Activated CD4-positive, alpha-beta T cell treated with anti-CD3 and anti-CD28 coated beads for 36 hours (primary cell): ENCODE data around the gene PIK3CD. TPM values are rescaled to one million over a fixed set of nuclear protein-coding genes. Genes with fewer than 3 reads are reported as not detected.
"Not testable (repeated sequence)": the region's sequence is repeated elsewhere in the genome, so short reads cannot be mapped to it uniquely, and the experiment has no call there.

Experiments
- ATAC-seq: fragments of 200-7000 bp; cut with Tn5 transposase; one replicate; pipeline ENCODE4 v1.10.0; 2021; ENCODE audit warnings: mild to moderate bottlenecking, moderate library complexity
- CTCF ChIA-PET: fragments of 350-600 bp; sonication (Branson Sonifier 250); formaldehyde crosslinking; loops from one replicate; lab custom pipeline; 2021; ENCODE audit warnings: antibody characterized with exemption; lab: Charles Lee
- POLR2A ChIA-PET: fragments of 350-600 bp; sonication (Branson Sonifier 250); formaldehyde crosslinking; loops from one replicate; lab custom pipeline; 2021; ENCODE audit warnings: antibody characterized with exemption, inconsistent platforms; lab: Charles Lee
- DNase-seq: peaks from one replicate; pipeline ENCODE4 v3.0.0-alpha.2; 2020
- H3K27ac Mint-ChIP-seq: one replicate; pipeline ENCODE4 v1.8.0; 2021; ENCODE audit warnings: mixed read lengths
- H3K27me3 Mint-ChIP-seq: one replicate; pipeline ENCODE4 v1.8.0; 2021; ENCODE audit warnings: mixed read lengths
- H3K36me3 Mint-ChIP-seq: one replicate; pipeline ENCODE4 v1.8.0; 2021; ENCODE audit warnings: low read depth, mixed read lengths
- H3K4me1 Mint-ChIP-seq: one replicate; pipeline ENCODE4 v1.8.0; 2021; ENCODE audit warnings: mixed read lengths
- H3K4me3 Mint-ChIP-seq: one replicate; pipeline ENCODE4 v1.8.0; 2021; ENCODE audit warnings: mild to moderate bottlenecking, moderate library complexity, mixed read lengths
- H3K9me3 Mint-ChIP-seq: one replicate; pipeline ENCODE4 v1.8.0; 2021; ENCODE audit warnings: low read depth, mixed read lengths
- intact Hi-C, 2 experiments: fragments of 100-400 bp; cut with DNase I in 1 of 2; cut with micrococcal nuclease in 1 of 2; formaldehyde crosslinking; loops; one replicate each; pipeline versions ENCODE4 v1.14.2 to v1.15.1; 2022 to 2024; cut with DNase I, micrococcal nuclease
- total RNA-seq, 2 experiments: library from RNA; stranded (reverse); gene quantifications; one replicate each; pipeline ENCODE4 v1.2.3, GENCODE V29; 2021

Gene PIK3CD
- total RNA-seq, 2 experiments from 2014 or later, result 96.4 to 114 TPM

DNA sequence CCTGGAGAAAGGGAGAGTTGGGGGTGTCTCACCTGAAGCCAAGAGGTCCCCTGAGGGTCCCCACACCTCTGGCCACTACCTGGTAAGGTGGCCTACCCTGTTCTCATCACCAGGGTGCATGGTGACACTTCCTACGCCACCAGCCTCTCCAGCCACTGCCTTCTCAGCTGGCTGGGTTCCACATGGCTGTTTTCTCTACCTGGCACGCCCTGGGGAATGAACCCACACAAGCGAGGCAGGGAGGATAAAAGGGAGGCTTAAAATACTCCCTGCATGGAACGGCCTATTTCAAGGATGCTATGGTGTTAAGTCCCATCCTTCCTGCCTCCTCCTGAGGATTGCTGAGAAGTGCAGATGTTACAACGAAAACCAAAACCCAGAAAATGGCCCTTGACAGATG lies 84.7 kb downstream of the PIK3CD start:
- peaks cover 49% of the 10 kb centered on the region for H3K36me3 Mint-ChIP-seq
- H3K4me3 Mint-ChIP-seq, result no peak overlapping the region
- ATAC-seq (no peak), DNase-seq (no peak)
- H3K9me3 Mint-ChIP-seq, result no peaks in the 10 kb centered on the region
- CTCF ChIA-PET, result no interaction called here
- no peaks in the 10 kb centered on the region for H3K27me3 Mint-ChIP-seq
- H3K27ac Mint-ChIP-seq, result no peak overlapping the region
- intact Hi-C loops, result no loop called here
- POLR2A ChIA-PET, result no interaction called here
- peaks cover 31% of the 10 kb centered on the region for H3K4me1 Mint-ChIP-seq

DNA sequence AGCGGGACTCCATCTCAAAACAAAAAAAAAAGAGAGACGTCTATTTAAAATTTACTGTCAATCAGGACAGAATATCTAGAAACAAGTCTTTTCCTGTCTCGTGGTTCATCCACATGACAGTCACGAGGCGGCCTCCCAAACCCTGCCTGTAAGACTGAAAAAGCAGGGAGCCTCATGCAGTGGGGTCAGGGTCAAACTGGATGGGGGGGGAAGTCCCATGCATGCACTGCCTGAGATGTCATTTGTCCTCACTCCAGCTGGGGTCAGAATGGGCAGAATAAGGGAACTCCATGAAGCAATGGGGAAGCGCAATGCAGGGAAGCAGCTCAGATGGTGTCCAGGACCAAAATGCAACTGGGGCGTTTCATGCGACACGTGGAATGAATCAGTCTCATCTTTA lies 85.5 kb downstream of the PIK3CD start:
- Mint-ChIP-seq H3K27ac (peak overlapping the region; percentile 31), H3K27me3 (no peaks in the 10 kb centered on the region), H3K4me3 (no peak overlapping the region), H3K9me3 (no peaks in the 10 kb centered on the region), H3K4me1 (peaks cover 24% of the 10 kb centered on the region), H3K36me3 (peaks cover 45% of the 10 kb centered on the region)
- POLR2A ChIA-PET, result no interaction called here
- CTCF ChIA-PET, result no interaction called here
- no peak for ATAC-seq
- no peak for DNase-seq
- intact Hi-C loops, result no loop called here

- peaks cover 40% of the 10 kb centered on the region for H3K36me3 Mint-ChIP-seq
- H3K9me3 Mint-ChIP-seq, result no peaks in the 10 kb centered on the region
- H3K4me3 Mint-ChIP-seq, result no peak overlapping the region
- ATAC-seq (no peak), DNase-seq (no peak)
- ChIA-PET POLR2A (no interaction called here), CTCF (interaction anchor here (0.7 to 1.2 kb wide), 2 partner anchors 51 to 733 kb away, joined by 3 to 4 read pairs; no protein-coding TSS in a partner anchor)
- intact Hi-C loops, result no loop called here
- H3K27ac Mint-ChIP-seq, result no peak overlapping the region
- peaks cover 19% of the 10 kb centered on the region for H3K4me1 Mint-ChIP-seq
- no peaks in the 10 kb centered on the region for H3K27me3 Mint-ChIP-seq
Measured at GRCh38 chr1:9737671-9738070, 86.1 kb downstream of the PIK3CD start.

- ATAC-seq, result no peak
- POLR2A ChIA-PET, result no interaction called here
Measured at GRCh38 chr1:9744106-9744799, 92.7 kb downstream of the PIK3CD start.

GRCh38 chr1:9746211-9746610 lies 94.7 kb downstream of the PIK3CD start:
- DNase-seq, result no peak
- Mint-ChIP-seq H3K4me1 (no peaks in the 10 kb centered on the region), H3K27ac (no peak overlapping the region), H3K36me3 (peaks cover 32% of the 10 kb centered on the region), H3K4me3 (no peak overlapping the region), H3K27me3 (no peaks in the 10 kb centered on the region), H3K9me3 (no peaks in the 10 kb centered on the region)
- no peak for ATAC-seq
- intact Hi-C loops, result no loop called here
- POLR2A ChIA-PET, result no interaction called here
- CTCF ChIA-PET, result interaction anchor here (2.3 kb wide), 1 partner anchor 38 kb away, joined by 8 read pairs; no protein-coding TSS in a partner anchor

More at GRCh38 chr1:9744106-9744799, 92.7 kb downstream of the PIK3CD start:
- CTCF ChIA-PET, result interaction anchor here (1.2 to 1.3 kb wide), 3 partner anchors 23 to 129 kb away, joined by 3 read pairs; no protein-coding TSS in a partner anchor
- no peak for DNase-seq
- H3K27ac Mint-ChIP-seq, result no peak overlapping the region
- H3K4me3 Mint-ChIP-seq, result no peak overlapping the region
- no peaks in the 10 kb centered on the region for H3K27me3 Mint-ChIP-seq
- H3K9me3 Mint-ChIP-seq, result no peaks in the 10 kb centered on the region
- peaks cover 24% of the 10 kb centered on the region for H3K36me3 Mint-ChIP-seq
- intact Hi-C loops, result no loop called here
- H3K4me1 Mint-ChIP-seq, result no peaks in the 10 kb centered on the region

GRCh38 chr1:9746651-9747050 lies 95.1 kb downstream of the PIK3CD start:
- intact Hi-C loops, result no loop called here
- peaks cover 29% of the 10 kb centered on the region for H3K36me3 Mint-ChIP-seq
- no peak overlapping the region for H3K4me3 Mint-ChIP-seq
- no peaks in the 10 kb centered on the region for H3K9me3 Mint-ChIP-seq
- H3K27ac Mint-ChIP-seq, result no peak overlapping the region
- POLR2A ChIA-PET, result no interaction called here
- H3K4me1 Mint-ChIP-seq, result no peaks in the 10 kb centered on the region
- no peak for ATAC-seq
- no peak for DNase-seq
- CTCF ChIA-PET, result interaction anchor here (2.3 kb wide), 1 partner anchor 38 kb away, joined by 8 read pairs; no protein-coding TSS in a partner anchor
- no peaks in the 10 kb centered on the region for H3K27me3 Mint-ChIP-seq

GRCh38 chr1:9748391-9748790 lies 96.9 kb downstream of the PIK3CD start:
- H3K27me3 Mint-ChIP-seq, POLR2A ChIA-PET, H3K4me1 Mint-ChIP-seq, ATAC-seq, H3K27ac Mint-ChIP-seq, DNase-seq, H3K9me3 Mint-ChIP-seq, H3K4me3 Mint-ChIP-seq, intact Hi-C loops: not testable (repeated sequence)
- CTCF ChIA-PET, result interaction anchor here (2.3 kb wide), 1 partner anchor 36 kb away, joined by 8 read pairs; no protein-coding TSS in a partner anchor
- H3K36me3 Mint-ChIP-seq, result peaks cover 22% of the 10 kb centered on the region

DNA sequence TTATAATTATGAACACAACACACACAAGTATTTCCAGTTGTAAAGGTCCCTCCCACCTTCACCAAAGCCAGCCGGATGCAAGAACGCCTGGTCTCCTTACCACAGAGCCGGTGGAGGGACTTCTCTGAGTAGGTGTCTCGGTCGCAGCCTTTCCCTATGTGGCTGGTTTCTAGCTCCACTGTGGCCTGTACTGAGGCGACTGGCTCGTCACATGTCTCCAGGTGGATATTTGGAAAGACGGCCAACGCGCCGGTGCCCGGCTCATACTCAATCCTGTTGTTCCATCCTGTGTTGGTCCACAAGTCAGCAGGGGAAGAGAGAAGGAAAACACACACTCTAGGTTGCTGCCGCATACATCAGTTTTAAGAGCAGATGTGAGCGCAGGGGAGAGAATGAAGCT lies 97.8 kb downstream of the PIK3CD start:
- Mint-ChIP-seq H3K36me3 (peaks cover 16% of the 10 kb centered on the region), H3K27me3 (no peaks in the 10 kb centered on the region), H3K4me1 (no peaks in the 10 kb centered on the region), H3K27ac (no peak overlapping the region), H3K9me3 (no peaks in the 10 kb centered on the region), H3K4me3 (no peak overlapping the region)
- intact Hi-C loops, result no loop called here
- ATAC-seq, result no peak
- DNase-seq, result no peak
- CTCF ChIA-PET, result no interaction called here
- POLR2A ChIA-PET, result interaction anchor here (0.5 kb wide), 1 partner anchor 754 kb away, joined by 3 read pairs; no protein-coding TSS in a partner anchor

DNA sequence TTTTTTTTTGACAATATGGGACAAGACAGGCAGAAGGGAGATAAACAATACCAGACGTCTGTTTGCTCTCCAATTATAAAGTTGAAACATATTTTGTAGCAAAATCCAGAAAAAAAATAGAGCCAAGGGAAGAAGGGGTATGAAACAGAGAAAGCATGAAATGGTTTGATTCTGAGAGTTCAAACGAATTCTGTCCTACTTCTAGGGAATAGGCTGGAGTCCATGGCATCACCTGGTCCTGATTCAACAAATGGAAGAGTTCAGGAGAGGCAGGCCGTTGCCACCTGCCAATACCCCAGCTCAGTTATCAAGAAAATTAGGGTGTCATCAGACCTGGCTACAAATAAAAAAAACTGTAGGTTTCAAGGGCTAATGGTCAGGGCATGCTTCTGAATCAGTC lies 100.4 kb downstream of the PIK3CD start:
- ATAC-seq (no peak), DNase-seq (no peak)
- H3K9me3 Mint-ChIP-seq, result no peaks in the 10 kb centered on the region
- ChIA-PET POLR2A (interaction anchor here (0.6 kb wide), 1 partner anchor 34 kb away, joined by 3 read pairs; no protein-coding TSS in a partner anchor), CTCF (interaction anchor here (1.2 kb wide), 1 partner anchor 117 kb away, joined by 3 read pairs; no protein-coding TSS in a partner anchor)
- peaks cover 15% of the 10 kb centered on the region for H3K36me3 Mint-ChIP-seq
- intact Hi-C loops, result no loop called here
- H3K27ac Mint-ChIP-seq, result no peak overlapping the region
- no peaks in the 10 kb centered on the region for H3K4me1 Mint-ChIP-seq
- H3K4me3 Mint-ChIP-seq, result no peak overlapping the region
- H3K27me3 Mint-ChIP-seq, result no peaks in the 10 kb centered on the region

DNA sequence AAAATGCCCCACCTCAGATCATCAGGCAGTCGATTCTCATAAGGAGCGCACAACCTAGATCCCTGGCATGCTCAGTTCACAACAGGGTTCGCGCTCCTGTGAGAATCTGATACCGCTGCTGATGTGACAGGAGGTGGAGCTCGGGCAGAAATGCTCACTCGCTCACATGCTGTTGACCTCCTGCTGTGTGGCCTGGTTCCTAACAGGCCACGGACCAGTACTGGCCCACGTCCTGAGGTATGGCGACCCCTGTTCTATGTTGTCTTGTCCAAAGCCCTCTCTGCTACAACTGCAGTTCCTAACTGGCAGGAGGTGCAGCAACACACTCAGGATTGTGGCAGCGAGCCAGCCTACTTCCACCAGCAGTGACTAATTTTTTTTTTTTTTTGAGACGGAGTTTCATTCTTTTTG lies 101.6 kb downstream of the PIK3CD start:
- H3K4me1 Mint-ChIP-seq, result peaks cover 3% of the 10 kb centered on the region
- no peaks in the 10 kb centered on the region for H3K27me3 Mint-ChIP-seq
- ChIA-PET POLR2A (no interaction called here), CTCF (no interaction called here)
- no peak overlapping the region for H3K4me3 Mint-ChIP-seq
- intact Hi-C loops, result no loop called here
- ATAC-seq, result no peak
- peaks cover 12% of the 10 kb centered on the region for H3K36me3 Mint-ChIP-seq
- H3K27ac Mint-ChIP-seq, result no peak overlapping the region
- no peaks in the 10 kb centered on the region for H3K9me3 Mint-ChIP-seq
- DNase-seq, result no peak

GRCh38 chr1:9755441-9755995 lies 104.0 kb downstream of the PIK3CD start:
- ATAC-seq (no peak), DNase-seq (no peak)
- ChIA-PET POLR2A (interaction anchor here (0.6 kb wide), 1 partner anchor 16 kb away, joined by 5 read pairs; no protein-coding TSS in a partner anchor), CTCF (interaction anchor here (0.5 to 0.8 kb wide), 3 partner anchors 30 to 1533 kb away, joined by 3 to 4 read pairs (median 3); no protein-coding TSS in a partner anchor)
- Mint-ChIP-seq H3K9me3 (no peaks in the 10 kb centered on the region), H3K4me3 (no peak overlapping the region), H3K36me3 (peaks cover 1% of the 10 kb centered on the region), H3K4me1 (peaks cover 9% of the 10 kb centered on the region), H3K27ac (no peak overlapping the region), H3K27me3 (no peaks in the 10 kb centered on the region)
- intact Hi-C loops, result no loop called here
